Measurements from ENCODE around the gene UBR4.

UBR4 gene

GRCh38 chr1:19055001-19055400, 155.1 kb downstream of the UBR4 start:
- no peak for DNase-seq (ENCODE audit: low read depth)
- TF ChIP-seq CTCF (conservative IDR thresholded peaks at IDR 0.05; ENCODE audit: low read depth, low read length): no peak
- no peak overlapping the region for H3K4me3 ChIP-seq (ENCODE audit: low read length)

- TF ChIP-seq CTCF (conservative IDR thresholded peaks at IDR 0.05; ENCODE audit: low read depth, low read length): no peak
- no peak for DNase-seq (ENCODE audit: low read depth)
- H3K4me3 ChIP-seq (ENCODE audit: low read length): no peak overlapping the region
Observed at GRCh38 chr1:19054216-19054615, 155.8 kb downstream of the UBR4 start.

GRCh38 chr1:19053486-19053885, 156.6 kb downstream of the UBR4 start:
- no peak for TF ChIP-seq CTCF (conservative IDR thresholded peaks at IDR 0.05; ENCODE audit: low read depth, low read length)
- no peak for DNase-seq (ENCODE audit: low read depth)
- no peak overlapping the region for H3K4me3 ChIP-seq (ENCODE audit: low read length)

GRCh38 chr1:19049798-19050197, 160.3 kb downstream of the UBR4 start:
- no peak overlapping the region for H3K4me3 ChIP-seq (ENCODE audit: low read length)
- no peak for TF ChIP-seq CTCF (conservative IDR thresholded peaks at IDR 0.05; ENCODE audit: low read depth, low read length)
- DNase-seq (ENCODE audit: low read depth): no peak

GRCh38 chr1:19049128-19049768, 160.8 kb downstream of the UBR4 start:
- no peak for DNase-seq (ENCODE audit: low read depth)

GRCh38 chr1:19046972-19047731, 162.9 kb downstream of the UBR4 start:
- DNase-seq (ENCODE audit: low read depth): no peak
- no peak overlapping the region for H3K4me3 ChIP-seq (ENCODE audit: low read length)
- TF ChIP-seq CTCF (conservative IDR thresholded peaks at IDR 0.05; ENCODE audit: low read depth, low read length): no peak

More at GRCh38 chr1:19049128-19049768, 160.8 kb downstream of the UBR4 start:
- no peak overlapping the region for H3K4me3 ChIP-seq (ENCODE audit: low read length)
- no peak for TF ChIP-seq CTCF (conservative IDR thresholded peaks at IDR 0.05; ENCODE audit: low read depth, low read length)

Measured in retinal pigment epithelial cell (primary cell).